HG03565 (cell line): Measurements from ENCODE around the gene SEMA7A.

ENCODE experiments used
- ATAC-seq: cut with Tn5 transposase; IDR thresholded peaks from one replicate; pipeline ENCODE4 v1.9.1; 2021; ENCODE audit warnings: mild to moderate bottlenecking, moderate library complexity; ENCODE audit not compliant: unreplicated experiment

The SEMA7A gene

DNA sequence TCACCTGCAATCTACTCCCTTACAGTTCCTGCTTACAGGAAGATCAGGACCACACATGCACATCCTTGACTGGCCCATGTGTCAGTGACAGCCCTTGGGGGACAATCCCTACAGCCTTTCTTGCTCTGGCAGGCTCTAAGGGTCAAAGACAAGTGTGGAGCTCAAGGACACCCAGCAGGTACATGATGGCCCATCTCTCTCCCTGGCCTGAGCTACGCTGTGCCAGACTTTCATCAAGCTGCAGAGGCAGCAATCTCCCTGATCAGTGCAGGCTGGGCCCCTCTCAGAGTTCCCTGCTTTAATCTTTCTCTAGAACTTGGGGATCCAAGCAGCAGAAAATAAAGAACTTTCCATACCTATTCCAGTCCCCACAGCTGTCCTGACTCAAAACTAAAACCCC, 2.6 kb downstream of the SEMA7A start:
- no peak for ATAC-seq

DNA sequence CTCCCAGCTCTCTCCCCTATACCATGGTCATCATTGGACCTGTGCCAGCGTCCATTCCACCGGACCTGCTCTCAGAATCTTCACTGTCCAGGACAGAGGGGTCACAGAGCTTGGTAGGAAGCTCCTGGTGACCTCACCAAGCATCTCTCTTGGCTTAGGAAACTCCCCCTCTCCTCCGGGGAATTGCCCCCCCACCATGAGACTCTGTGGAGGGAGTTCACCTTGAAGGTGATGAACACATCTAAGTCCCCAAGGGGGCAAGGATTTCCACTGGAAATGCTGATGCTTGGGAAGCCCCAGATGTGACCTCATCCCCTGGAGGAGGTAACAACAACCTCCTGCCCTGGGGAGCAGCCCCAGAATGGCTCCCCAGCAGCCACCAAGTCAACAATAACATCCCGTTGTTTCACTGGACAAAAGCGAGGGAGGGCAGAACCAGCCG, 3.2 kb downstream of the SEMA7A start:
- ATAC-seq, result no peak

DNA sequence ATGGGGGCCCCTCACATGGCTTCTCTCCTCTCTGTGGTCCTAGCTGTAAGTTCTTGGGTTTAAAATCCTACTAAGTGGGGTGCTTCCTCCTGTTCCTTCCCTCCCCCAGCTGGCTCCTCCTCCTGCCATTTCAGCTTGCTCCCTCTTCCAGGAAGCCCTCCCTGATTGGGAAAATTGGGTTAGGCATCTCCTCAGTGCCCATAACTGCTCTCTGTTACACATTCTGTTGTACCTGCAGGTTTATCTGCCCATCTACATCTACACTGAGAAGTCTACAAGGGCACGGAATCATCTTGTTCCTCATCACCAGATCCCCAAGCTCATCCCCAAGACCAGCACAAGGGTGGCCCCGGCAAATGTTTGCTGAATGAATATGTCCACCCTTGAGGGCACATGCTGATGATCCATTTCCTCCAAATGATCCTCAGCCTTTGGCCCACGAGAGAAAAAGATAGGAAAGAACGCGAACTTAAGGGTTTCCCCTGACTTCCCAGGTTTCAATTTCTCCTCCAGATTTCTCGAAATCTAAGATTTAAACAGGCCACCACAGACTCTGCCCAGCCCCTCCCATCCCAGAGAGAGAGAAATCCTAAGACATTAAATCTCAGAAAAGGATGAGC, 3.9 kb downstream of the SEMA7A start:
- no peak for ATAC-seq

DNA sequence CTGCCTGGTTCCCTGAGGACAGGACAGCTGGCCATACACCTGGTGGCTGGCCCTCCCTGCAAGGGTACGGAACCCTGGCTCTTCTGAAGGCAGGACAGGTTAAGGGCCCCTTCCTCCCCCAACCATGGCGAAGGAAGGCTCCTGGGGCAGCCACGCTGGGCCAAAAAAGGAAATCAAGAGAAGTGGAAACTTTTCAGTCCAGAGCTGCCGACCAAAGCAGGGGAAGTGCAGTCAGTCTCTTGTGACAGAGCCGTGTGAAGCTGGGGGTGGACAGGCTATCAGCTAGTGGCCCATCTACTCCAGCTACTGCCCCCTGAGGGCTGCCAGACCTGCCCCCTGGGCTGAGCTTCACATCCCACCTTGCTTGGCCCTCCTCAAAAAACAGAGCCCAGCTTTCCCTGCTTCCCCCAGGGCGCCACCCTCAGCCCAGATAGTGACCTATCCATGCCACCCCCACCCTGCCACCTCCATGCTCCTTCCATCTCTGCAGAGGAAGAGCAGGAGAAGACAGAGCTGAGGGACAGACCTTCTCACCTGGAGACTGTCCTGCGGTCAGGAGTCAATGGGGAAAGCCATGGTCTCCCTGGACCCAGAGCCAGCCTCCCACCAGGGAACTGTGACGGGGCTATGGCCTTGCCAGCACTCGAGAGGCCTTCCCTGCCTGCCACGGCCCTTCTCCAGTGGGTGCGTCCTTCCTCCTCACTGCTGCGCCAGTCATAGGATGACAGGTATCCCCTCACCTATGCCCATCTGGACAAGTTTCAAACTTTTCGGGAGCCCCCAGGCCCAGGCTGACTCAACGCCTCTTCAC, 4.6 kb downstream of the SEMA7A start:
- ATAC-seq, result no peak

DNA sequence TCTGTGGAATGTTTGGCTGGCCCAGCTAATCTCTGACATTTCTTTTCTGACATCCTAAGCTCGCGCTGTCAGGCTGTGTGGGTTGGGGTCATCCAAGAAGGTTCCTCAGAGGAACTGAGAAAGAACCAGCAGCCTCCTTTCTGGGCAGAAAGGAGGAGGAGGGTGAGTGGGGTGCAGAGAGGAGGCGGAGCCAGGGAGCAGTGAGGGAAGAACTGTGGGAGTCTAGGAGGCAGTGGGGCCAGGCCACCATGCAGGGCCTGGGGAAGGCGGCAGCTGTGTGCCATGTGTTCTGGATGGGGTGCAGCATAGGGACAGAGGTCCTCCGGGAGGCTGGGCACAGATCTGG, 5.3 kb downstream of the SEMA7A start:
- no peak for ATAC-seq

DNA sequence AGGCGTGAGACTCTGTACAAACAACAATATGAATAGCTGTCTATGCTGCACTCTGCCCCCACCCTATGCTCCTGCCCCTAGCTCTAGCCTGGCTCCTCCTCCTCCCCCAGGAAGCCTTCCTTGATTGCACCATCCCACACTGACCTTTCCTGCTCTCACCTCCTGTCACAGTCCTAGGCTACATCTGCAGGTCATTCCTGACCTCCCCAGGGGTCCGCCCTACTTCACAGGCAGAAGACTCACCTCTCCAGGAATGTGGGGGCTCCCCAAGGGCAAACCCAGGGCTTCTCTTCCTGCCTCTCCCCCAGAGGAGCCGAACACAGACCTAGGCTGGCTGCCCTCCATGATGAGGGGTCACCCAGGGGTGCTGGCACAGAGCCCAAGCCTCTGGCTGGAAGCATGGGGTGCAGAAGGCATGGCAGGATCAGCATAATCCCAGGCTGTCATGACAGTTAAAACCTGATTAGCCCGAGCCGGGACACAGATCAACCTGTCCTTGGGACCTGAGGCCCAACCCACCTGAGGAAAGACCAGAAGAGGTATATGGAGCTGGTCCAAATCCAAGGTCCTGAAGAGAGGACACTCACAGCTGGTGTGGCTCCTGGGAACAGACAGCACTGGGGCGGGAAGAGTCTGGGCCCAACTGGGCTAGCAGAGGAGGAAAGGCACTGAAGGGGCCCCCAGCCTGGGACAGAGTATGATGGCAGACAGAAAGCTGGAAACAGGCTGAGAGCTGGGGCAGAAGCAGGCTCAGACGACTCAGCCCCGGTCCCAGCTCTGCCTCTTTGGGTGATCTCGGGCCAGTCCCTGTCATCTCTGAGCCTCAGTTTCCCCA, 5.9 kb downstream of the SEMA7A start:
- ATAC-seq, result no peak

DNA sequence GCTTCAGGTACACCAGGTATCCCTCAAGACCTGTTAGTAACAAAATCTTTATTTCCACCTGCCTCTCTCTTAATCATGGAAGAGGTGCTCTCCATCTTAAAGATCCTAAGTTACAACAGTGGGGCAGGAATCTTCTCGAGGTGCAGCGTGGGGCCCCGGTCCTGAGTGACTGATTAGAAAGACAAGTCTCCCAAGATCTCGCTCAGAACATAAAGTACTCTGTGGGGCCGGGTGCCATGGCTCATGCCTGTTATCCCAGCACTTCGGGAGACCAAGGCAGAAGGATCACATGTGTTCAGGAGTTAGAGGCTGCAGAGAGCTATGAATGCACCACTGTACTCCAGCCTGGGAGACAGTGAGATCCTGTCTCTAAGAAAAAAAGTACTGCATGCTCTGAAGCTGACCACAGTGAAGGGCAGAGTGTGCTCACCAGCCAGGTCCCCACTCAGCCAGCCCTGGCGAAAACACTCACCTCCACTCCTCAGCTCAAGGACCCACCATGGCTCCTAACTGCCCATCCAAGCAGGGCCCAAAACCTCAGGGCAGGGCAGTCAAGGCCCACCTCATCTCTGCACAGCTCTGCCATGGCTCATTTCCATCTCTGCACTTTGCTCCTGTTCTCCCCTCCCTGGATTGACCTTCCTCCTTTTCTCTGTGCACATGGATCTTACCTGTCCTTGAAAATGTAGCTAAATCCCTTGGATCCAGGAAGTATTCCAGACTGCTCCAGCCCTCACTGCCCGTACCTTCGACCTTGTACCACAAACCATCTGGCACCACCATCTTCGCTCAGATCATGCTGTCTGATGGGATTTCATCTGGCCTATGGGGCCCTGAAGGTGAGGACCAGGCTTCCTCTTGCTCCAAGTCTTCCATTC, 7.1 kb downstream of the SEMA7A start:
- no peak for ATAC-seq

DNA sequence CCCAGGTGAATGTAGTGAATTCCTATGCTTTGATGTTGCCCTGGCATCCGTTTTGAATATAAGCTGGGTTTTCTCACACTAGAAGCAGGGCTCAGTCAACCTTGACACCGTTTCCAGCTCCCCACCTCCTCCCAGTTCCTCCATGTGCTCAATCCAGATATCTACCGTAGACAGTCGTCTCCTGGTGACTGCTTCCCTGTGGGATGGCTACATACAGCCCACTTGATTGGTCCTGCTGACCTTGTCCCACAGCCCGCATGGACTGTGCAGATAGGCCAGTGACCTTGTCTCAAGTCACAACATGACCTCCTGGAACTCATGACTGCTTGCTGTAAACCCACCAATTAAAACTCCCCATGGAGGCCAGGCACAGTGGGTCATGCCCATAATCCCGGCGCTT, 8.1 kb downstream of the SEMA7A start:
- ATAC-seq, result no peak

DNA sequence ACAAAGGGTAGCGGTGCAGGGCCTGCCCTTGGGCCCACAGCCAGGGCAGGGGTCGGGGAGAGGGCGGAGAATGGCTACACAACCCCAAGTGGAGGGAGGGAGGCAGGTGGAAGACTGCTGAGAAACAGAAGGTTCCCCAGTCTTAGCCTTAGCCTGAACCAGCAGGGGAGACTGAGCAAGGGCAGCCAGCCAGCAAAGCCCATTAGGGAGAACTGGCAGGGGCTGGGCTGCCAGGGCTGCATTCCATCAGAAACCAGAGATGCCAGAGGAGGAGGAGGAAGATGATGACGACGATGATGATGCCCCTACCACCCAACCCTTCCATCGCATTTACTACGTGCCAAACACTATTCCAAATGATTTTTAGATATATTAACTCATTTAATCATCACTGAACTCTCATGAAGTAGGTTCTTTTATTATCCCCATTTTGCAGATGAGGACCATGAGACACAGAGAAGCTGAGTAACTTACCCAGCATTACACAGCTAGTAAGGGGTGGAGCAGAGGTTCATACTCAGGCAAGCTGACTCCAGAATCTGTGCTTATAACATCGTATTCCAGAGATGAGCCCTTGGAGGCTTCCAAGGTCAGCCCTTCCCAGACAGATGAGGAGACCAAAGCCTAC, 8.7 kb downstream of the SEMA7A start:
- ATAC-seq, result no peak

DNA sequence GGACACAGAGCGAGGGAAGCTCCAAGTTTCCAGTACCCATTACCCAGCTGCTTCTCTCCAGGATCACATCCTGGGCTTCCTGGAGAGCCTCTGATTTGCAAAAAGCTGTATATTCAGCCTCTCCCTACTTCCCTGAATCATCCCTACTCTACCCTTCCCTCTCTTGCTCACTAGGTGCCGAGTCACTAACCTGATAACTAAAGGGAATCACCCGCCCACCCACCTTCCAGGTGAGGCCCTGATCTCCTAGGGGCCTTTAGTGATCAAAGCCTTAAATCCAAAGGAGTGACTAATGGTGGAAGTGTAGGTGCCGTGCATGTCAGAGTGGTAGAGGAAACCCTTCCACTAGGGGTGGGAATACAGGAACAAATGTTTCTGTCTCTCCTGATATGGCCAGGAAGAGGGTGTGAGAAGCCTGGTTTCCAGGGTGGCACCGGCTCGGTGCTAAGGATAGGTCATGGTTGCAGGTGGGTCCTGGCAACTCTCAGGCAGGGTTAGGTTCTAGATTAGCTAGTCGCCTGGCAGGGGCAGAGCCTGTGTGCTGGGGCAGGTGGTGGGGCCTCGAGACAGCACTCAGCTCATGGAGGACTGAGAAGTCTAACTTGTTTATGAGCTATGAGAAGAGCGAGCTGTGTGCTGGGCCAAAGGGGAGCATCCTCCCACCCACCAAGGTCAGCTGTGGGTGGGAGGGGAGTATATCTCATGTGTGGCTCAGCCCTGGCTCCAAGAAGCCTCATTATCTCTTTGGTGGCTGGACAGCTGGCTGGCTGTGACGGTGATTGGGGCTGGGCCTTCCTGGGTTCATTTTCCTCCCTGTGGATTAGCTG, 10.1 kb downstream of the SEMA7A start:
- ATAC-seq, result no peak

DNA sequence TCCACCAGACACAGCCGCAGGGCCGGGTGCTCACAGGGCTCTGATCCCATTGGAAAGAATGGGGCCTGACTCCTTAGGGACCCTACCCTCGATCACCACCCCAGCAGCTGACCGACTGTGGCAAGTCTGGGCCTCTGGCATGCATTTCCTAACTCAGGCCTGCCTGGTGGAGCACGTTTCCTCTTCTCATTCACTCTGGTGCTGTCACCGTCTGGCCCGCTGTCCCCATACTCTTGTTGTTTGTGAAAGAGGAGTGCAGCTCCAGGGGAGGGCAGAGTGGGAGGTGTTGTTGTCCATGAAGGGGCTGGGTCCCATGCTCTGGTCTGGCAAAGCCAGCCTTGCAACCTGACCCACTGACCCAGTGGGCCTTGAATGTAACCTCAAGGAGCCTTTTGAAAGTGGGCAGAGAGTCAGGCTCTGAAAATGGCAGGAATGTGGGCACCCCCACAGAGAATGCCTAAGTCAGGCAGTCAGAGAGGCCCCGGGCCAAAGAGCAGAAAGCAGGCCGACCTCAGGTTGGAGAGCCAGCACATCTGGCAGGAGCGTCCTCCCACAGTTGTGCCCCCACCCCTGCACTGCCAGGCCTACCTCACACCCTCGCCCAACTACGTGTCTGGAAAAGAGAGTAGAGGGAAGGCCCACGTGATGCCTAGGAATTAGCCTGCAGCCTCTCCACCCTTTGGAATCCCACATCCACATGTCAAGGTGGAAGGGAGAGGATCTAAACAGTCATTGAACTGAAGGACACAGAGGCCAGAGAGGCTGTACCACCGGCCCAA, 10.9 kb downstream of the SEMA7A start:
- no peak for ATAC-seq

DNA sequence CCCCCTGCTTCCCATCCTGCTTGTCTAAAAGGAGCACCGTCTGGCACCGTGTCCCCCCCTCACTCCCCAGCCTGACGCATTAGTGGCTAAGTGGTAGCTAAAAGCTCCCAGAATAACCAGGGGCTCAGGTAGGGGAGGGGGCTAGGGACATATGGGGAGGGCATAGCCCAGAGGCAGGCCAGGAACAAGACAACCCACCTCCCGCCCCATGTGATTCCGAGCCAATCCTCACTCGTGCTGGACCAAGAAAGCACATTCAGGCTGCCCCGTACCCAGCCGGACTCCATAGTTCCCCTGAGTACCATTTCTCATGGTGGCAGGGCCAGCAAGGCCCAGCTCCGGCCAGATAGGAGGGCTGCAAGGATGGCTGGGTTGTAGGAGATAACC, 11.5 kb downstream of the SEMA7A start:
- ATAC-seq, result no peak

DNA sequence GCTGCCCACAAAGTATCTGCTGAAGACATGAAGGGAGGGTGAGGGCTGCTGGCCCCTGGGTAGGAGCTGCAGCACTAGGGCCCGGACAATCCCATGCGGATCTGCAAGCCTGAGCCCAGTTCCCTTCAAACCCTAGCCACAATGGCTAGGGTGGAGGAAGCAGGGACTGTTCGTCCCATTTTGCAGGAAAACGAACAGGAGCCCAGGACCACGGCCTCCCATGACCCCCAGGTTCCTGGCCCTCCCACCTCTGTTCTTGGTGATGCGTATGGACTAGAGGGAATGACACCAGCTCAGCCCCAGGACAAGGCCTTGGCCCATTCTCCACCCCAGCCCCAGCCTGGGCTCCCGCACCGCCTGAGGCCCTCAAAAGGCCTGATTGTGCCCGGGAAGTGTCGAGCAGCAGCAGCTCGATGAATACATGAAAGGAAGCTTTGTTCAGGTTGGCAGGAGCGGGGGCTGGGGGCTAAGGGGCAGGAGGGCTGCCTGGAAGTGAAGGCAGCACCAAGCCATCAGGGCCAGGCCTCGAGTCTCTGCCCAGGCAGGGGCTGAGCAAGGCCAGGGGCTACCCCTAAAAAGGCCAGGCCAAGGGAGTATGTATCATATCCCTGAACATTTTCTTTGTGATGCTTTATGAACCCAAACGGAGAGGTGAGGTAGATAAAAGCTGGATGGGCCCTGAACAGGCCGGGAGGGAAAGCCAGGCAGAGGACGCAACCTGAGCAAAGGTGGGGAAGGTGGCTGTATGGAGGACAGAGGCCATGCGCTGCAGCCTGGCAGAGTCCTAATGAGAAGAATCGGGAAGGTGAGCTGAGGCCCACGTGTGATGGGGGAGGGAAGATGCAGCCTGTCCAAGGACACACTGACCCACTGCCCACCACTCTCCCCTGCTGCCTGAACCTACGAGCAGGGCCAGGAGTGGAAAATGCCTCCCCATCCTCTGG, 12.2 kb downstream of the SEMA7A start:
- ATAC-seq, result no peak

DNA sequence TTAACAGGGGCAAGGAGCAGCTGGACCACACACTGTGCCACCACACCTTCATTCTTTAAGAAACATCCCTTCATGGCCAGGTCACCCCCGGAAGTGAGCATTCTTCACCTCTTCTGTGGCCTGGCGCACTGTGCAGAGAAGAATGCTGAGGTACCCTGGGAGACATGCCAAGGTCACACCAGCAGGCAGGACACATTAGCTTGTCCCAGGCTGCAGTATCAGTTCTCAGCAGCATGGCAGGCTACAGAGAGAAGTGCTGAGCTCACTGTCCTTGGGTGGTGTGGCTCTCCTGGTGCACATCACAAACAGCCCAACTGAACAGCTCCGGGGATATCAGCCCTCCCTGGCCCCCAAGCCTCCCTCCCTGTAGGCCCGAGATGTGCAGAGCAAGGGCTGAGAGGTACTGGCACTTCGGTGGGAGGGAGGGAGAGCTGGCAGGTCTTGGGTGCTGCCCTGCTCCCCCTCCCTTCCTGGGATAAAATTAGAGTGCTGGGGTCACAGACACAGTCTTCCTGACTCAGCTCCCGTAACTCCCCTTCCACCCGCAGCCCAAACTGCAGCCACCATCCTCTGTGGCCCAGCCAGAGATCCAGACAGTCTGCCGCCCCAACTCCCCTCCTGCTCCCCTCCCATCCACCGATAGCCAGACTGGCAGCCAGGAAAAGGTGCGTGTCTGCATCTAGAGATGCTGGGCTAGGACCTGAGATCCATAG, 13.4 kb downstream of the SEMA7A start:
- ATAC-seq, result no peak

DNA sequence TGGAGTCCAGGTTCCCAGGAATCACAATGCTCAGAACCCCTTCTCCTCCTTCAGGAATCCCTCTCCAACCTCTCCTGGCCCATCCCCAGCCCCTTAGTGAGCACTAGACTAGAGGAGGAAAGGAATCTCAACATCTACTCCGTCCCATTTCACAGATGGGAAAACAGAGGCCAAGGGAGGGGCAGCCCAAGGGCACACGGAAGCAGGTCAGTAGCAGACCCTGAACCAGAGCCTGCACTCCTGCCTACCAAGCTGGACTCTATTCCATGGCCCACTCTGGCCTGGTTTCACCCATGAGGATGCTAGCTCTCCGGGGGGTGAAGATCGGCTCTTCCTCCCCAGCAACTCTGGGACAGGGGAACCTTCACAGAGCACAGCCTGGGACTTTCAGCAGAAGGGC, 14.3 kb downstream of the SEMA7A start:
- no peak for ATAC-seq

DNA sequence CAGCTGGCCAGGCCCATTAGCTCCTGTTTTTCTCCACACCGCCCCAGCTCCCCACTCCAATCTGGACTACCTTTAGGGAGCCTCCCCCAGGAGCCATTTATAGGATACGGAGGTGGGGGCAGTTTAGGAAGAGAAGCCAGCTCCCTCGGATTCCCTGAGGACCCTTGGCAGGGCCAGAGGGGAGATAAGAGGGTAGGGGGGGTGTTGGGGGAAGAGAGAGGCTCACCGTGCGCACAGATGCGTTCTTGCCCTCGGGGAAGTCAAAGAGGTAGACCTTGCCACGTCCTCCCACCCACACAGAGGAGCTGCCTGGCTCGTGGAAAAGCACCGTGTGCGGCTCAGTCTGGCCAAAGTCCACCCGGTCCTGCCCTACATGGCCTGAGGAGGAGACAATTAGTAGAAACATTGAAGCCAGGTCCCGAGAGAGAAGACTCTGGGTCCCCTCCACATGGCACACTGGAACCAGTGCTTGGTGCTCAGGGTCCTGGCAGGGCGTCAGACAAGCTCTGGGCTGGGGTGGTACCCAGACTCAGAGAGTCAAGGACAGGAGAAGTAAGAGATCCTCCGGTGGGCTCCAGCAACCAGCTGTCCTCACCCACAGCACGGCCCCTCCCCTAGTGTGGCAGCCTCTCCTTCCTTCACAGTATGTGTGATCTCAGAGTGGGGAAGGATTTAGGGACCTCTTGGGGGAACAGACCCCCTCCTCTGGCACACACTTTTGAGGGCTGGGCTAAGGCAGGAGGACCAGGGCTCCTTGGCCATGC, 15.0 kb downstream of the SEMA7A start:
- no peak for ATAC-seq
